Esophagus muscularis mucosa (tissue), 4 donors: ENCODE results near the gene USP10. TPM values are rescaled to one million over a fixed set of nuclear protein-coding genes. Genes with fewer than 3 reads are reported as not detected.

Experiments used
- DNase-seq: peaks from one replicate; pipeline ENCODE4 v3.0.0-alpha.2; 2017; ENCODE audit errors: extremely low spot score
- H3K27ac ChIP-seq, 4 donors: fragments of 200-600 bp; sonication (generic); replicated peaks in 1 of 4; 1 replicate in 3 of 4; 2 replicates in 1 of 4; pipeline ENCODE4 v1.5.1; 2016 to 2019; ENCODE audit warnings: mild to moderate bottlenecking in 1 of 4
- H3K27me3 ChIP-seq, 4 donors: fragments of 200-600 bp; sonication (generic); one replicate each; pipeline versions ENCODE4 v1.5.1 to v1.6.0; 2016 to 2019
- H3K36me3 ChIP-seq, 4 donors: fragments of 200-600 bp; sonication (generic); one replicate each; pipeline ENCODE4 v1.5.1; 2016 to 2019
- H3K4me1 ChIP-seq, 4 donors: fragments of 200-600 bp; sonication (generic); one replicate each; pipeline ENCODE4 v1.5.1; 2016 to 2019
- H3K4me3 ChIP-seq, 4 donors: fragments of 200-600 bp; sonication (generic); 1 replicate in 2 of 4; 2 replicates in 2 of 4; pipeline ENCODE4 v1.5.1; 2016 to 2019; ENCODE audit warnings: mild to moderate bottlenecking in 4 of 4, moderate library complexity in 1 of 4
- H3K9me3 ChIP-seq, 4 donors: fragments of 200-600 bp; sonication (generic); 1 replicate in 3 of 4; 2 replicates in 1 of 4; pipeline ENCODE4 v1.5.1; 2016 to 2019
- CTCF ChIP-seq, 3 experiments: fragments of 200-600 bp in 2 of 3; fragments of 450-650 bp in 1 of 3; sonication (generic) in 2 of 3; IDR thresholded peaks; one replicate each; pipeline ENCODE4 v1.5.1; 2017 to 2019; ENCODE audit warnings: antibody characterized with exemption in 3 of 3, mild to moderate bottlenecking in 2 of 3, moderate library complexity in 1 of 3
- EP300 ChIP-seq: sonication (generic); formaldehyde crosslinking; IDR thresholded peaks from one replicate; pipeline ENCODE4 v1.6.1; 2017; ENCODE audit warnings: antibody characterized with exemption
- POLR2A ChIP-seq: fragments of 450-650 bp; IDR thresholded peaks from one replicate; pipeline ENCODE4 v1.6.1; 2017; ENCODE audit warnings: antibody characterized with exemption, moderate library complexity, mild to moderate bottlenecking, low read depth
- POLR2AphosphoS5 ChIP-seq, 2 donors: sonication (generic); formaldehyde crosslinking; IDR thresholded peaks; one replicate each; pipeline ENCODE4 v1.6.1; 2017; ENCODE audit warnings: antibody characterized with exemption in 2 of 2
- WGBS: methylation state at CpG from one replicate; pipeline ENCODE4 v1.1.5; 2018; 5-methylcytosine and 5-hydroxymethylcytosine counted together
- intact Hi-C: fragments of 100-400 bp; cut with DNase I; formaldehyde crosslinking; loops from one replicate; pipeline ENCODE4 v1.15.1; 2023
- total RNA-seq, 4 donors: library from RNA; depleted of rRNA; stranded (reverse); fragments of >200 nt; gene quantifications; one replicate each; pipeline versions ENCODE4 v1.1.0 to v1.2.1, GENCODE V29; 2016

The USP10 gene
- total RNA-seq, 4 donors from 2014 or later, result 45.3 to 71.2 (median 59.3) TPM

GRCh38 chr16:84724606-84725309, 25.0 kb downstream of the USP10 start:
- Histone ChIP-seq H3K36me3 (no peaks in the 10 kb centered on the region), H3K27me3 (no peaks in the 10 kb centered on the region), H3K4me3 (no peak overlapping the region), H3K27ac (peak overlapping the region in 1 of 4 donors; percentile 3), H3K9me3 (no peaks in the 10 kb centered on the region), H3K4me1 (peaks cover 39 to 64% (median 53%) of the 10 kb centered on the region in 4 donors)
- intact Hi-C loops, result loop anchor here (2.0 to 5.0 kb wide), 2 partner anchors 102 to 212 kb away; no protein-coding TSS in a partner anchor
- TF ChIP-seq POLR2AphosphoS5 (IDR thresholded peaks at IDR 0.05), result no peak
- DNase-seq, result no peak
- 75% methylated on average over 6 of the region's 6 CpGs for WGBS

- Histone ChIP-seq H3K36me3 (no peaks in the 10 kb centered on the region), H3K27ac (no peak overlapping the region), H3K27me3 (no peaks in the 10 kb centered on the region), H3K4me3 (no peak overlapping the region), H3K4me1 (peaks cover 44 to 67% (median 58%) of the 10 kb centered on the region in 4 donors), H3K9me3 (no peaks in the 10 kb centered on the region)
- TF ChIP-seq POLR2A (no peak), EP300 (no peak), POLR2AphosphoS5 (IDR thresholded peaks at IDR 0.05) (no peak), CTCF (IDR thresholded peaks at IDR 0.05) (no peak)
- 73% methylated on average over 9 of the region's 9 CpGs for WGBS
- intact Hi-C loops, result loop anchor here (1.0 to 5.0 kb wide), 3 partner anchors 53 to 213 kb away; no protein-coding TSS in a partner anchor
- DNase-seq, result no peak
Measured at GRCh38 chr16:84725481-84726078, 25.8 kb downstream of the USP10 start.

GRCh38 chr16:84726079-84726668, 26.4 kb downstream of the USP10 start:
- Histone ChIP-seq H3K27ac (peak overlapping the region; percentile 38 to 66 (median 57)), H3K9me3 (no peaks in the 10 kb centered on the region), H3K27me3 (no peaks in the 10 kb centered on the region), H3K4me1 (peaks cover 47 to 73% (median 64%) of the 10 kb centered on the region in 4 donors), H3K36me3 (no peaks in the 10 kb centered on the region), H3K4me3 (peak overlapping the region; percentile 0 to 19 (median 6))
- peak; percentile 97 for DNase-seq
- WGBS, result 10% methylated on average over 12 of the region's 12 CpGs
- intact Hi-C loops, result loop anchor here (1.0 to 5.0 kb wide), 2 partner anchors 54 to 214 kb away; no protein-coding TSS in a partner anchor
- TF ChIP-seq POLR2A, result no peak
- peak in 1 of 2 donors; percentile 68 for TF ChIP-seq POLR2AphosphoS5 (IDR thresholded peaks at IDR 0.05)
- no peak for TF ChIP-seq EP300
- peak; percentile 89 to 94 (median 92) for TF ChIP-seq CTCF (IDR thresholded peaks at IDR 0.05)

DNA sequence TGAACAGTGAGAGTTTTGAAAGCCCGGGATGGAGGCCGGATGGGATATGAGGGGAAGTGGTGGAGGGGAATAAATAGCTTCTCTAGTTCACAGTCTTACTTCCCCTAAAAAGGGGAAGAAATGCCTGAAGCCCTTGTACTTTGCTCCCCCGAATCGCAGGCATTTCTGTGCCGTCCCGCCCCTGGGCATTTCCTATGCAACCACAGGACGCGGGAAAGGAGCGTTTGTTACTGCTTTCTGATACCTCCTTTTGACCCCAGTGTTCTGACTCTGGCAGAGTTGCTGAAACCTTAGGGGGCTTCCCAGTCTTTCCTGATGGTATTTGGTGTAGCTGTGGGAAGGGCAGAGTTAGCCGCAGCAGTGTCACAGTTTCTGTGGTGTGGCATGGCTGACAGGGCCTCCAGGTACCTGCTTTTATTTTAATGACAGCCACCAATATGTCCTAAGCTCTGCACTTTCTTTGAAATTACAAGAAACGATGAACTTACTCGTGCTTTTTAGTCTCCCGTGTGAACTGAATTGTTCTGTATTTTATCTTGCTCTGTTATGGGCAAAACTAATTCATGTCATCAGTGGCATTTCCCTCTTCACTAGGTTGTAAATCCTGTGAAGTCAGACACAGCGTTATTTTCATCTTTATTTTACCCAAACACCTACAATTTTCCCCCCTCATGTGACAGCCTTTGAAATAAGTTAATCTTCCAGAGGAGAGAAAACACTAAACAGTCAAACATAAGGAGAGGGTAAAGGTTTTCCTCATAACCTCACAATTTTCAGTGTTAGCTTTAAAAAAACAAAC, 27.1 kb downstream of the USP10 start:
- peak overlapping the region in 2 of 4 donors; percentile 2 to 19 for H3K4me3 ChIP-seq

More for the DNA sequence above, 27.1 kb downstream of the USP10 start:
- Histone ChIP-seq H3K4me1 (peaks cover 52 to 80% (median 67%) of the 10 kb centered on the region in 4 donors), H3K27me3 (no peaks in the 10 kb centered on the region), H3K27ac (peak overlapping the region; percentile 38 to 66 (median 57)), H3K9me3 (no peaks in the 10 kb centered on the region), H3K36me3 (no peaks in the 10 kb centered on the region)
- DNase-seq, result no peak
- WGBS, result 64% methylated on average over 14 of the region's 14 CpGs
- TF ChIP-seq EP300 (no peak), POLR2A (no peak), CTCF (IDR thresholded peaks at IDR 0.05) (no peak), POLR2AphosphoS5 (IDR thresholded peaks at IDR 0.05) (no peak)
- intact Hi-C loops, result loop anchor here (1.0 to 5.0 kb wide), 2 partner anchors 55 to 215 kb away; no protein-coding TSS in a partner anchor
